Tibial nerve (tissue), 4 donors: ENCODE measurements around the gene AP1G2.
"Not testable (repeated sequence)": the region's sequence is repeated elsewhere in the genome, so short reads cannot be mapped to it uniquely, and the experiment has no call there.

ENCODE experiments used
- EP300 ChIP-seq, 2 donors: sonication (generic); formaldehyde crosslinking; IDR thresholded peaks; one replicate each; pipeline ENCODE4 v1.6.1; 2017; ENCODE audit warnings: antibody characterized with exemption in 2 of 2, mild to moderate bottlenecking in 1 of 2
- POLR2A ChIP-seq, 2 donors: fragments of 450-650 bp; IDR thresholded peaks; one replicate each; pipeline ENCODE4 v1.6.1; 2017; ENCODE audit warnings: antibody characterized with exemption in 2 of 2, mild to moderate bottlenecking in 2 of 2, moderate library complexity in 2 of 2
- TF ChIP-seq, protein P1 (sequence below), 5 experiments: fragments of 200-600 bp in 3 of 5; fragments of 450-650 bp in 2 of 5; sonication (generic) in 3 of 5; IDR thresholded peaks; one replicate each; pipeline ENCODE4 v1.5.1; 2016 to 2019; ENCODE audit warnings: antibody characterized with exemption in 5 of 5, mild to moderate bottlenecking in 3 of 5, moderate library complexity in 2 of 5

DNA sequence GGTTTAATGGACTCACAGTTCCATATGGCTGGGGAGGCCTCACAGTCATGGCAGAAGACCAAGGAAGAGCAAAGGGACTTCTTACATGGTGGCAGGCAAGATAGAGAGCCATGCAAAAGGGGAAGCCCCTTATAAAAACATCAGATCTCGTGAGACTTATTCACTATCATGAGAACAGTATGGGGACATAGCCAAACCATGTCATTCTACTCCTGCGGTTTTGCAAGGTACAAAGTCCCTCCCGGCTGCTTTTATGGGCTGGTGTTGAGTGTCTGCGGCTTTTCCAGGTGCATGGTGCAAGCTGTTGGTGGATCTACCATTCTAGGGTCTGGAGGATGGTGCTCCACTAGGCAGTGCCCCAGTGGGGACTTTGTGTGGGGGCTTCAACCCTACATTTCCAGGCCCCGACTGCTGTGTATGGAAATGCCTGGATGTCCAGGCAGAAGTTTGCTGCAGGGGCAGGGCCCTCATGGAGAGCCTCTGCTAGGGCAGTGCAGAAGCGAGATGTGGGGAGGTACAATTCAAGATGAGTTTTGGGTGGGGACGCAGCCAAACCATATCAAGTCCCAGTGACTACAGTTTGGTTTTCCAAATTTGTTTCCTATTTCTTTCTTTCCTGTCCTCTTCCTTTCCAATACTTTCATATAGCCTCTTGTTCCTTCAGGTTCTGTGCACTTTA is 42.0 kb upstream of the AP1G2 start:
- TF ChIP-seq, protein P1, sequence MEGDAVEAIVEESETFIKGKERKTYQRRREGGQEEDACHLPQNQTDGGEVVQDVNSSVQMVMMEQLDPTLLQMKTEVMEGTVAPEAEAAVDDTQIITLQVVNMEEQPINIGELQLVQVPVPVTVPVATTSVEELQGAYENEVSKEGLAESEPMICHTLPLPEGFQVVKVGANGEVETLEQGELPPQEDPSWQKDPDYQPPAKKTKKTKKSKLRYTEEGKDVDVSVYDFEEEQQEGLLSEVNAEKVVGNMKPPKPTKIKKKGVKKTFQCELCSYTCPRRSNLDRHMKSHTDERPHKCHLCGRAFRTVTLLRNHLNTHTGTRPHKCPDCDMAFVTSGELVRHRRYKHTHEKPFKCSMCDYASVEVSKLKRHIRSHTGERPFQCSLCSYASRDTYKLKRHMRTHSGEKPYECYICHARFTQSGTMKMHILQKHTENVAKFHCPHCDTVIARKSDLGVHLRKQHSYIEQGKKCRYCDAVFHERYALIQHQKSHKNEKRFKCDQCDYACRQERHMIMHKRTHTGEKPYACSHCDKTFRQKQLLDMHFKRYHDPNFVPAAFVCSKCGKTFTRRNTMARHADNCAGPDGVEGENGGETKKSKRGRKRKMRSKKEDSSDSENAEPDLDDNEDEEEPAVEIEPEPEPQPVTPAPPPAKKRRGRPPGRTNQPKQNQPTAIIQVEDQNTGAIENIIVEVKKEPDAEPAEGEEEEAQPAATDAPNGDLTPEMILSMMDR (IDR thresholded peaks at IDR 0.05), result not testable (repeated sequence)
- not testable (repeated sequence) for TF ChIP-seq EP300, POLR2A (IDR thresholded peaks at IDR 0.05)
